ENCODE data around the gene KSR1.

- no peak for TF ChIP-seq CTCF (conservative IDR thresholded peaks at IDR 0.05; ENCODE audit: low read depth, low read length)
- TF ChIP-seq EZH2 (IDR thresholded peaks at IDR 0.05; ENCODE audit: borderline replicate concordance, low read depth, low read length, poor library complexity, severe bottlenecking): no peak
Observed at GRCh38 chr17:27624539-27624938, 168.3 kb downstream of the KSR1 start.
